MM.1S (cell line): ENCODE data around the gene EZH1.

ENCODE experiments used
- EZH2 ChIP-seq: fragments of 300-600 bp; sonication (generic); optimal IDR thresholded peaks from 2 replicates; pipeline ENCODE3; 2017; ENCODE audit warnings: low read depth, mild to moderate bottlenecking, antibody characterized with exemption, low read length, mixed read lengths
- EZH2phosphoT487 ChIP-seq: fragments of 300-600 bp; sonication (generic); IDR thresholded peaks from 2 replicates; pipeline ENCODE4 v1.6.1; 2018; ENCODE audit warnings: antibody characterized with exemption, low read length
- TF ChIP-seq, protein P1 (sequence below): fragments of 300-600 bp; sonication (generic); IDR thresholded peaks from 2 replicates; pipeline ENCODE4 v1.5.1; 2016; ENCODE audit warnings: antibody characterized with exemption, low read length, mixed read lengths

DNA sequence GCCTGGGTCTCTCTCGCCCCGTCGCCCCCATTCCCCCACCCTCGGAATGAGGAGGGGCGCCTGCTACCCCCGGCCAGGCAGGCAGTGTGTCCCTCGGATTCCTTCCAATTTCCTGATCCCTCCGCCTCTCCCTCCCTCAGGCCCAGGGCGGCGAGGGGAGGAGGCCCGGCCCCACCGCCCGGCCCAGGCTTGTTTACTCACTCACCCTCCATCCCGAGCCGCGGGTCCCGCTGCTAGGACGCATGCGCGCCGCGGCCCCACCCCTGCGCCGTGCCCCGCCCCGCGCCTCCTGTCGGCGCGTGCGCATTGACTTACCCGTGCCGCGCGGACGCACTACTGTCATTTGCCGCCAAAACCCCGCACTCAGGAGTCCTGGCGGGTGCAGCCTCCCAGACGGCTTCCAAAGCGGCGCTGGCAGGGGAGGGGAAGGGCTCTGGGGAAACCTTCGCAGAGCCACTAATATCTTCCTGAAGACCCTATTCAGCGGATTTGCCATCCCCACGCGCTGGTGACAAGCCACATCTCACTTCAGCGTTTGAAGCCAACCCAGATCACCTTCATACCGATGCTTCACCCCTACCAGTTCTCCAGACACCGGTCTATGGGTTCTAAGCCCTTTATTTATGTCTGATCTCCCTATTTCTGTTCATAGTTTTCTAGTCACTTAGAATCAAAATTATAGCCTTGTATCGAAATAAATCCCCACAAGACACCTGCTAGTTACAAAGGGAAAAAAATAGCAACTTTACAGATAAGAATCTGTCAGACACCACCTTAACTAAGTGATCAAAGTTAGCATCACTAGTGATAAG, at the start of gene EZH1:
- TF ChIP-seq, protein P1, sequence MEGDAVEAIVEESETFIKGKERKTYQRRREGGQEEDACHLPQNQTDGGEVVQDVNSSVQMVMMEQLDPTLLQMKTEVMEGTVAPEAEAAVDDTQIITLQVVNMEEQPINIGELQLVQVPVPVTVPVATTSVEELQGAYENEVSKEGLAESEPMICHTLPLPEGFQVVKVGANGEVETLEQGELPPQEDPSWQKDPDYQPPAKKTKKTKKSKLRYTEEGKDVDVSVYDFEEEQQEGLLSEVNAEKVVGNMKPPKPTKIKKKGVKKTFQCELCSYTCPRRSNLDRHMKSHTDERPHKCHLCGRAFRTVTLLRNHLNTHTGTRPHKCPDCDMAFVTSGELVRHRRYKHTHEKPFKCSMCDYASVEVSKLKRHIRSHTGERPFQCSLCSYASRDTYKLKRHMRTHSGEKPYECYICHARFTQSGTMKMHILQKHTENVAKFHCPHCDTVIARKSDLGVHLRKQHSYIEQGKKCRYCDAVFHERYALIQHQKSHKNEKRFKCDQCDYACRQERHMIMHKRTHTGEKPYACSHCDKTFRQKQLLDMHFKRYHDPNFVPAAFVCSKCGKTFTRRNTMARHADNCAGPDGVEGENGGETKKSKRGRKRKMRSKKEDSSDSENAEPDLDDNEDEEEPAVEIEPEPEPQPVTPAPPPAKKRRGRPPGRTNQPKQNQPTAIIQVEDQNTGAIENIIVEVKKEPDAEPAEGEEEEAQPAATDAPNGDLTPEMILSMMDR, result no peak
- TF ChIP-seq EZH2phosphoT487 (no peak), EZH2 (no peak)
